PC-9 (cell line): ENCODE results near the gene HMCES. TPM values are rescaled to one million over a fixed set of nuclear protein-coding genes. Genes with fewer than 3 reads are reported as not detected.
"Not testable (repeated sequence)": the region's sequence is repeated elsewhere in the genome, so short reads cannot be mapped to it uniquely, and the experiment has no call there.

Experiments
- BruUV-seq: library from RNA; stranded (reverse); fragments of 400-500 nt; replicated peaks from 2 replicates; lab custom pipeline; 2021; lab: Mats Ljungman, UMichigan
- CTCF ChIA-PET: fragments of 300-600 bp; sonication (Branson Sonifier 250); formaldehyde crosslinking; loops from one replicate; lab custom pipeline; 2022; ENCODE audit warnings: antibody characterized with exemption; lab: Charles Lee
- POLR2A ChIA-PET: fragments of 300-600 bp; sonication (Branson Sonifier 250); formaldehyde crosslinking; loops from one replicate; lab custom pipeline; 2022; ENCODE audit warnings: antibody characterized with exemption; ENCODE audit not compliant: unreplicated experiment; lab: Charles Lee
- DNase-seq, 2 experiments: peaks; one replicate each; pipeline versions ENCODE4 v3.0.0 to v3.0.0-alpha.2; 2015 to 2022; ENCODE audit warnings: mixed read lengths in 1 of 2
- H2AFZ ChIP-seq: fragments of 200-600 bp; sonication (generic); 2 replicates; pipeline ENCODE4 v1.8.1; 2017; ENCODE audit warnings: antibody characterized with exemption
- H3F3A ChIP-seq: fragments of 200-600 bp; sonication (generic); 2 replicates; pipeline ENCODE4 v1.8.1; 2017; ENCODE audit warnings: antibody characterized with exemption, mild to moderate bottlenecking, low read depth; ENCODE audit not compliant: insufficient read depth
- H3K27ac ChIP-seq: fragments of 200-600 bp; sonication (generic); 2 replicates; pipeline ENCODE4 v1.6.1; 2016; ENCODE audit warnings: mixed run types
- H3K27me3 ChIP-seq: fragments of 200-600 bp; sonication (generic); 2 replicates; pipeline ENCODE4 v1.6.1; 2016; ENCODE audit warnings: low read depth, mixed run types; ENCODE audit not compliant: insufficient read depth
- H3K36me3 ChIP-seq: fragments of 200-600 bp; sonication (generic); 2 replicates; pipeline ENCODE4 v1.6.1; 2016; ENCODE audit warnings: low read depth, mixed run types
- H3K4me1 ChIP-seq: fragments of 200-600 bp; sonication (generic); replicated peaks from 2 replicates; pipeline ENCODE4 v1.6.1; 2016; ENCODE audit warnings: mixed run types; ENCODE audit not compliant: insufficient read depth
- H3K4me2 ChIP-seq: fragments of 200-600 bp; sonication (generic); 2 replicates; pipeline ENCODE4 v1.6.1; 2017; ENCODE audit warnings: mixed run types
- H3K4me3 ChIP-seq: fragments of 200-600 bp; sonication (generic); 2 replicates; pipeline ENCODE4 v1.6.1; 2016; ENCODE audit warnings: mixed run types
- H3K79me2 ChIP-seq: fragments of 200-600 bp; sonication (generic); 2 replicates; pipeline ENCODE4 v1.6.1; 2017; ENCODE audit warnings: low read depth, mixed run types
- H3K9me2 ChIP-seq: fragments of 200-600 bp; sonication (generic); 2 replicates; pipeline ENCODE4 v1.8.1; 2017; ENCODE audit warnings: mild to moderate bottlenecking; ENCODE audit not compliant: insufficient read depth
- H3K9me3 ChIP-seq: fragments of 200-600 bp; sonication (generic); 2 replicates; pipeline ENCODE4 v1.8.1; 2016; ENCODE audit warnings: low read depth; ENCODE audit not compliant: insufficient read depth
- H4K20me1 ChIP-seq: fragments of 200-600 bp; sonication (generic); 2 replicates; pipeline ENCODE4 v1.8.1; 2017; ENCODE audit not compliant: insufficient read depth
- CTCF ChIP-seq: fragments of 200-600 bp; sonication (generic); conservative IDR thresholded peaks from 2 replicates; pipeline ENCODE4 v1.6.1; 2017; ENCODE audit warnings: mixed run types, antibody characterized with exemption, mild to moderate bottlenecking, moderate library complexity
- EZH2 ChIP-seq: fragments of 200-600 bp; sonication (generic); IDR thresholded peaks from 2 replicates; pipeline ENCODE4 v1.8.0; 2017; ENCODE audit warnings: antibody characterized with exemption, low read depth
- intact Hi-C: fragments of 100-400 bp; cut with micrococcal nuclease; formaldehyde crosslinking; loops from one replicate; pipeline ENCODE4 v1.10.0; 2022; ENCODE audit not compliant: unreplicated experiment
- total RNA-seq: library from RNA; stranded (reverse); gene quantifications from 2 replicates; pipeline ENCODE4 v1.2.3, GENCODE V29; 2021

HMCES gene
- total RNA-seq, 1 experiment from 2014 or later: 60.9 TPM

GRCh38 chr3:129346695-129347457 is 68.2 kb downstream of the HMCES start:
- TF ChIP-seq CTCF (no peak), EZH2 (no peak)
- no TSS peak for BruUV-seq
- ChIA-PET CTCF (no interaction called here), POLR2A (no interaction called here)
- peak; percentile 41 to 49 for DNase-seq
- no peak overlapping the region for H2AFZ ChIP-seq
- no peaks in the 10 kb centered on the region for H3K36me3 ChIP-seq
- no peaks in the 10 kb centered on the region for H3K9me2 ChIP-seq
- H3K4me2 ChIP-seq: peak overlapping the region; percentile 49
- H4K20me1 ChIP-seq: no peaks in the 10 kb centered on the region
- no peaks in the 10 kb centered on the region for H3K27me3 ChIP-seq
- no peaks in the 10 kb centered on the region for H3K79me2 ChIP-seq
- peaks cover 9% of the 10 kb centered on the region; the same call in 1 of the 2 replicates for H3F3A ChIP-seq
- H3K4me1 ChIP-seq: peaks cover 32% of the 10 kb centered on the region
- no peak overlapping the region for H3K27ac ChIP-seq
- H3K4me3 ChIP-seq: no peak overlapping the region
- intact Hi-C loops: no loop called here
- no peaks in the 10 kb centered on the region for H3K9me3 ChIP-seq

- ChIA-PET POLR2A (no interaction called here), CTCF (no interaction called here)
- intact Hi-C loops: no loop called here
- Histone ChIP-seq H4K20me1 (no peaks in the 10 kb centered on the region), H2AFZ (no peak overlapping the region), H3K9me3 (no peaks in the 10 kb centered on the region), H3K27me3 (no peaks in the 10 kb centered on the region), H3K79me2 (no peaks in the 10 kb centered on the region), H3K4me3 (no peak overlapping the region), H3K27ac (no peak overlapping the region), H3K4me2 (peak overlapping the region; percentile 49), H3F3A (peaks cover 9% of the 10 kb centered on the region; the same call in 1 of the 2 replicates), H3K4me1 (peaks cover 32% of the 10 kb centered on the region), H3K36me3 (no peaks in the 10 kb centered on the region), H3K9me2 (no peaks in the 10 kb centered on the region)
- TF ChIP-seq EZH2: no peak
- TF ChIP-seq CTCF: no peak
- DNase-seq: no peak
- BruUV-seq: no TSS peak
Observed at GRCh38 chr3:129347458-129347845, 68.8 kb downstream of the HMCES start.

- Histone ChIP-seq H2AFZ (no peak overlapping the region), H3K27me3 (no peaks in the 10 kb centered on the region; the same call in 1 of the 2 replicates), H3K27ac (no peak overlapping the region), H3K4me2 (no peak overlapping the region), H3K9me2 (no peaks in the 10 kb centered on the region), H3K4me1 (peaks cover 32% of the 10 kb centered on the region), H3K79me2 (no peaks in the 10 kb centered on the region), H4K20me1 (no peaks in the 10 kb centered on the region), H3F3A (peaks cover 9% of the 10 kb centered on the region; the same call in 1 of the 2 replicates), H3K4me3 (no peak overlapping the region), H3K9me3 (no peaks in the 10 kb centered on the region), H3K36me3 (no peaks in the 10 kb centered on the region)
- TF ChIP-seq CTCF (no peak), EZH2 (no peak)
- intact Hi-C loops: no loop called here
- ChIA-PET POLR2A (no interaction called here), CTCF (no interaction called here)
- BruUV-seq: no TSS peak
- DNase-seq: no peak
Observed at GRCh38 chr3:129348734-129349133, 70.1 kb downstream of the HMCES start.

GRCh38 chr3:129349169-129349568 is 70.5 kb downstream of the HMCES start:
- H3F3A ChIP-seq, H4K20me1 ChIP-seq, DNase-seq, BruUV-seq, H3K9me3 ChIP-seq, H3K79me2 ChIP-seq, H3K36me3 ChIP-seq, POLR2A ChIA-PET, H3K27ac ChIP-seq, H3K4me3 ChIP-seq, H2AFZ ChIP-seq, CTCF ChIA-PET, H3K27me3 ChIP-seq, H3K4me2 ChIP-seq, H3K9me2 ChIP-seq, intact Hi-C loops: not testable (repeated sequence)
- H3K4me1 ChIP-seq: peaks cover 31% of the 10 kb centered on the region
